GM12872 (cell line): ENCODE data around the gene EGFL7.
A peak's percentile ranks its signal among the peaks of the same experiment; 100 is the strongest.

Experiments
- TF ChIP-seq, protein P1 (sequence below): IDR thresholded peaks from 3 replicates; pipeline ENCODE4 v1.5.1; 2011; ENCODE audit warnings: low read depth, mild to moderate bottlenecking, low read length, moderate library complexity; ENCODE audit not compliant: insufficient read depth

EGFL7 gene

GRCh38 chr9:136668983-136669790 is 6.5 kb downstream of the EGFL7 start:
- TF ChIP-seq, protein P1, sequence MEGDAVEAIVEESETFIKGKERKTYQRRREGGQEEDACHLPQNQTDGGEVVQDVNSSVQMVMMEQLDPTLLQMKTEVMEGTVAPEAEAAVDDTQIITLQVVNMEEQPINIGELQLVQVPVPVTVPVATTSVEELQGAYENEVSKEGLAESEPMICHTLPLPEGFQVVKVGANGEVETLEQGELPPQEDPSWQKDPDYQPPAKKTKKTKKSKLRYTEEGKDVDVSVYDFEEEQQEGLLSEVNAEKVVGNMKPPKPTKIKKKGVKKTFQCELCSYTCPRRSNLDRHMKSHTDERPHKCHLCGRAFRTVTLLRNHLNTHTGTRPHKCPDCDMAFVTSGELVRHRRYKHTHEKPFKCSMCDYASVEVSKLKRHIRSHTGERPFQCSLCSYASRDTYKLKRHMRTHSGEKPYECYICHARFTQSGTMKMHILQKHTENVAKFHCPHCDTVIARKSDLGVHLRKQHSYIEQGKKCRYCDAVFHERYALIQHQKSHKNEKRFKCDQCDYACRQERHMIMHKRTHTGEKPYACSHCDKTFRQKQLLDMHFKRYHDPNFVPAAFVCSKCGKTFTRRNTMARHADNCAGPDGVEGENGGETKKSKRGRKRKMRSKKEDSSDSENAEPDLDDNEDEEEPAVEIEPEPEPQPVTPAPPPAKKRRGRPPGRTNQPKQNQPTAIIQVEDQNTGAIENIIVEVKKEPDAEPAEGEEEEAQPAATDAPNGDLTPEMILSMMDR, result no peak

DNA sequence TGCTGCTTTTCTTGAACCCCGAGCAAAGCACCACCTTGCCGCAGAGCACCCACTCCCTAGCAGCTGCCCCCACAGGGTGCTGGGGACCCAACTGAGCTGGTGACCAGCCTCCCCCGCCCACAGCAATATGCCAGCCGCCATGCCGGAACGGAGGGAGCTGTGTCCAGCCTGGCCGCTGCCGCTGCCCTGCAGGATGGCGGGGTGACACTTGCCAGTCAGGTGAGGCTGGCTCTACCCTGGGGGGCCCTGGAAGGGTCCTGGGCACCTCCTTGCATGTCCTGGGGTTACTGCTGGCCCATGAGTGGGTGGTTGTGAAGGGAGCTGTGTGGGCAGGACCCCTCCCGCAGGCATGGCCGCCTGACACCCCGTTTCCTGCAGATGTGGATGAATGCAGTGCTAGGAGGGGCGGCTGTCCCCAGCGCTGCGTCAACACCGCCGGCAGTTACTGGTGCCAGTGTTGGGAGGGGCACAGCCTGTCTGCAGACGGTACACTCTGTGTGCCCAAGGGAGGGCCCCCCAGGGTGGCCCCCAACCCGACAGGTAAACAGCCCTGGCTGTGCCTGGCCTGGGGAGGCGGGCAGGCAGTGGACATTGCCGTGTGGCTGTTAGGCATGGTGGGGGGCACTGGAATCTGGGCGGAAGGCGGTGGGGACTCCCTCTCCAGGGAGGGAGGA is 7.2 kb downstream of the EGFL7 start:
- TF ChIP-seq, protein P1, result no peak

DNA sequence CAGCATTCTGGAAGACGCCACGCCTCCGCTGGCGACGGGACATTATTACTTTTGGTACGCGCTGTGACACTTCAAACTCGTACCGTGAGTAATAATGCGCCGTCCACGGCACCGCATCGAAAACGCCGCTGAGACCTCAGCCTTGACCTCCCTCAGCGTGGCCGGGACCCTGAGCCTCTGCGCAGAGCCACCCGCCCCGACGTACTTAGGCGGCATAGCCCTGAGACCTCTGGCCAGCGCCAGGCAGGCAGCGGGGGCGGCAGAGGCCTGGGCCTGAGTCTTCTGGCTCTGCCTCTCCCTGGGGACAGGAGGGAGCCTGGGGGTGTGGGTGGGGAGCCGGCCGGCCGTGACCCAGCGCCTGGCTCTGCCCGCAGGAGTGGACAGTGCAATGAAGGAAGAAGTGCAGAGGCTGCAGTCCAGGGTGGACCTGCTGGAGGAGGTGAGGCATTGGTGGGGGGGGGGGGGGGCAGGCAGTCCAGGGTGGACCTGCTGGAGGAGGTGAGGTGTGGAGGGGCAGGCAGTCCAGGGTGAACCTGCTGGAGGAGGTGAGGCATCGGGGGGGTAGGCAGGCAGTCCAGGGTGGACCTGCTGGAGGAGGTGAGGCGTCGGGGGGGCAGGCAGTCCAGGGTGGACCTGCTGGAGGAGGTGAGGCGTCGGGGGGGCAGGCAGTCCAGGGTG is 8.0 kb downstream of the EGFL7 start:
- TF ChIP-seq, protein P1, result no peak

- TF ChIP-seq, protein P1, result no peak
These were observed 8.5 kb downstream of the EGFL7 start for GRCh38 chr9:136671254-136671614.

DNA sequence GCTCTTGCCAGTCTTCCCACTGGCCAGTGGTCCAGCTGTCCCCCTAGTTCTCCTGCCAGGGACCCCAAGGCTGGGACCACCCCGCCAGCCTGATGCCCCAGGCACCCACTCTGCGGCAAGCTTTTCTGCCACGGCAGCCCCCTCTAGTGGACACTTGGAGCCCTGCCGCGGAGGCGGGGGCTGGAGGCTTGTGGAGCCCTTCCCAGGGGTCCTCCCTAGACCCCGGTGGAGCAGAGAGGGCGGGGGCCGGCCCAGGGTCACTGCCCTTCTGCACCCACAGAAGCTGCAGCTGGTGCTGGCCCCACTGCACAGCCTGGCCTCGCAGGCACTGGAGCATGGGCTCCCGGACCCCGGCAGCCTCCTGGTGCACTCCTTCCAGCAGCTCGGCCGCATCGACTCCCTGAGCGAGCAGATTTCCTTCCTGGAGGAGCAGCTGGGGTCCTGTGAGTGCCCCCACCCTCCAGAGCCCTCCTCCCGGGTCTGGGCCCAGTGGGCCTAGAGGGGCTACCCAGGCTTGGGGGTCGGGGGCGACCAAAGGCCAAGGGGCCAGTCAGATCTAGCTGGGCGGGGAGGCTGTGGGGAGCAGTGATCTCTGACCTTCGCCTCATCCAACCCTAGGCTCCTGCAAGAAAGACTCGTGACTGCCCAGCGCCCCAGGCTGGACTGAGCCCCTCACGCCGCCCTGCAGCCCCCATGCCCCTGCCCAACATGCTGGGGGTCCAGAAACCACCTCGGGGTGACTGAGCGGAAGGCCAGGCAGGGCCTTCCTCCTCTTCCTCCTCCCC is 9.1 kb downstream of the EGFL7 start:
- TF ChIP-seq, protein P1, result peak; percentile 88

GRCh38 chr9:136672431-136673087 is 9.8 kb downstream of the EGFL7 start:
- TF ChIP-seq, protein P1, result no peak
